ENCODE results near the gene CNTNAP5. TPM values are rescaled to one million over a fixed set of nuclear protein-coding genes. Genes with fewer than 3 reads are reported as not detected.

Gene CNTNAP5
- total RNA-seq, 1 donor from 2014 or later = not detected

GRCh38 chr2:124883595-124883994 is 858.5 kb downstream of the CNTNAP5 start:
- no peak for DNase-seq (ENCODE audit: low read depth, low spot score)

GRCh38 chr2:124884315-124884714 is 859.2 kb downstream of the CNTNAP5 start:
- DNase-seq (ENCODE audit: low read depth, low spot score) = no peak

- no peak for DNase-seq (ENCODE audit: low read depth, low spot score)
Measured at GRCh38 chr2:124886216-124886615, 861.1 kb downstream of the CNTNAP5 start.

GRCh38 chr2:124887466-124887865 is 862.4 kb downstream of the CNTNAP5 start:
- no peak for DNase-seq (ENCODE audit: low read depth, low spot score)

- no peak for DNase-seq (ENCODE audit: low read depth, low spot score)
Measured at GRCh38 chr2:124888431-124888830, 863.3 kb downstream of the CNTNAP5 start.

GRCh38 chr2:124894199-124894598 is 869.1 kb downstream of the CNTNAP5 start:
- no peak for DNase-seq (ENCODE audit: low read depth, low spot score)

- no peak for DNase-seq (ENCODE audit: low read depth, low spot score)
Measured at GRCh38 chr2:124898827-124899226, 873.7 kb downstream of the CNTNAP5 start.

GRCh38 chr2:124908411-124908810 is 883.3 kb downstream of the CNTNAP5 start:
- DNase-seq (ENCODE audit: low read depth, low spot score) = no peak

GRCh38 chr2:124911560-124911959 is 886.5 kb downstream of the CNTNAP5 start:
- DNase-seq (ENCODE audit: low read depth, low spot score) = no peak

- DNase-seq (ENCODE audit: low read depth, low spot score) = no peak
Measured at GRCh38 chr2:124913868-124914267, 888.8 kb downstream of the CNTNAP5 start.

- DNase-seq (ENCODE audit: low read depth, low spot score) = no peak
Measured at GRCh38 chr2:124915567-124915966, 890.5 kb downstream of the CNTNAP5 start.

- DNase-seq (ENCODE audit: low read depth, low spot score) = no peak
Measured at GRCh38 chr2:124919296-124919695, 894.2 kb downstream of the CNTNAP5 start.

GRCh38 chr2:124920448-124920847 is 895.4 kb downstream of the CNTNAP5 start:
- DNase-seq (ENCODE audit: low read depth, low spot score) = no peak

GRCh38 chr2:124921191-124921590 is 896.1 kb downstream of the CNTNAP5 start:
- no peak for DNase-seq (ENCODE audit: low read depth, low spot score)

- no peak for DNase-seq (ENCODE audit: low read depth, low spot score)
Measured at GRCh38 chr2:124923097-124923496, 898.0 kb downstream of the CNTNAP5 start.

GRCh38 chr2:124933883-124934282 is 908.8 kb downstream of the CNTNAP5 start:
- DNase-seq (ENCODE audit: low read depth, low spot score) = no peak

- no peak for DNase-seq (ENCODE audit: low read depth, low spot score)
Measured at GRCh38 chr2:124953921-124954320, 928.8 kb downstream of the CNTNAP5 start.

GRCh38 chr2:124959581-124959980 is 934.5 kb downstream of the CNTNAP5 start:
- DNase-seq (ENCODE audit: low read depth, low spot score) = no peak

GRCh38 chr2:124961132-124961531 is 936.0 kb downstream of the CNTNAP5 start:
- no peak for DNase-seq (ENCODE audit: low read depth, low spot score)

Measured in pulmonary artery endothelial cell (primary cell).